Amygdala (tissue), 56 donors: ENCODE measurements around the gene PCDH15.
"Not testable (repeated sequence)": the region's sequence is repeated elsewhere in the genome, so short reads cannot be mapped to it uniquely, and the experiment has no call there.

ENCODE experiments used
- DNase-seq, 56 donors: peaks; one replicate each; lab custom pipeline; 2025; lab: John Stamatoyannopoulos, UW

PCDH15 gene

DNA sequence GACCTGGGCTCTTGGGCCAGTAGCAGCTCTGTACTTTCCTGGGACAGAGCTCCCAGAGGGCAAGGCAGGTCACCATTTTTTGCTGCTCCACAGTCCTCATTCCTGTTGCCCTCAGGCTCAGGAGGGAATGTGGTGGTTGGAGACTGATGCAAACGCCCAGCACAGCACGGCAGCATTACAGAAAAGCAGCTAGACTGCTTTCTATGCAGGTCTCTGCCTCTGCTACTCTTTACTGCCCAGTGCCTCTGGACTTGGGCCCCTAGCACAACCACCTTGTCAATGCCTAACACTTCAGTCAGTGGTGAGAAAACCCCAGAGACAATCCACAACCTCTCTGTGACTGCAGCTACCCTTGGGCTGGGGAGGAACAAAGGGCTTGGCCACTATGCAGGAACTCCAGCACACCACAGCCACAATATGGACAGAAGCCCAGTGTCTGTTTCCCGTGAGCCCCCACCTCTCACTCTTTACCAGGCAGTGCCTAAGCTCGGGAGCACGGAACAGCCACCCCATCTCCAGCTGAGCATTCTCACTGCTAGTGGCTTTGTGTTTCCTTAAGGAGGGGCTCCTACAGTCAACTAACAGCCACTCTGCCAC lies 790.6 kb downstream of the PCDH15 start:
- DNase-seq = no peak

DNA sequence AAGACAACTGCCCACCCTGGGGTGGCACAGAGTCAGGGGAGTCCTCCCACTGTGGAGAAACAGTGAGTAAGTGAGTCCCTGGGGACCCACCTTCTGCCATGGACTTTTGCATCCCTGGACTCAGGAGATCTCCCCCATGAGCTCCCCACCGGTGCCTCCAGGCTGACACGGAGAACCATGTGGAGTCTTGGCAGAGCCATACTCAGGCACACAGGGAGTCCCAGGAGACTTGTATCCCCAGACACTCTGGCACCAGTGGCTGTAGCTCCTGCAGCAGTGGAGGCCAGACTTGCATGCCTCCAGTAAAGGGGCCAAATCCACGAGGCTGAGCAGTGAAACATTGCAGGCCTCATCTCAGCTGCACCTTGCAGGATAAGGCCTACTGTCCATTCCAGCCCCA lies 791.4 kb downstream of the PCDH15 start:
- DNase-seq = no peak

DNA sequence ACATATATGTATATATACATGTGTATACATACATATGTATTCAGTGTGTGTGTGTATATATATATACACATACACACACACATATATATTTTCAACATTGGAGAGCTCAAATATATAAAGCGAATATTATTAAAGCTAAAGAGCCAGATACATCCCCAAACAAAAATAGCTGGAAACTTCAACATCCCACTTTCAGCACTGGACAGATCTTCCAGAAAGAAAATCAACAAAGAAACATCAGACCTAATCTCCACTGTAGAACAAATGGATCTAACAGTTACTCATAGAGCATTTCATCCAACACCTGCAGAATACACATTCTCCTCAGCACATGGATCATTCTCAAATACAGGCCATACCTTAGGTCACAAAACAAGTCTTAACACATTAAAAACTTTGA lies 799.0 kb downstream of the PCDH15 start:
- no peak for DNase-seq

DNA sequence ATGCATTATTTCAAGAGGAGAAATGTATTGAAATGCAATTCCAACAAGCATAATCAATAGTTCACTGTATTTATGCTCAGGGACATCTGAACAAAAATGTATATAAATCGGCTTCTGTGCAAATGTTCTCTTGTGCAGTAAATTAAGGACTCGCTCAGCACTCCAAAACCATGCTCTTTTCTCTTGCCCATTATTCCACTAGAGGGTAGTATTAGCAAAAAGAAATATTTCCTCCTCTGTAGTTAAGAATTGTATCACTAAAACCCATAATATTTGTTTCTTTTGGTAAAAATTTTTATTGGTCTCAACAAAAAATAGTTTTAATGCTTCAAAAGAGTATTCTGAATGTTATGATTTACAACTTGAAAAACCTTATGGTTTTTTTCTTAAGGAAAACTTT lies 803.1 kb downstream of the PCDH15 start:
- DNase-seq = no peak

DNA sequence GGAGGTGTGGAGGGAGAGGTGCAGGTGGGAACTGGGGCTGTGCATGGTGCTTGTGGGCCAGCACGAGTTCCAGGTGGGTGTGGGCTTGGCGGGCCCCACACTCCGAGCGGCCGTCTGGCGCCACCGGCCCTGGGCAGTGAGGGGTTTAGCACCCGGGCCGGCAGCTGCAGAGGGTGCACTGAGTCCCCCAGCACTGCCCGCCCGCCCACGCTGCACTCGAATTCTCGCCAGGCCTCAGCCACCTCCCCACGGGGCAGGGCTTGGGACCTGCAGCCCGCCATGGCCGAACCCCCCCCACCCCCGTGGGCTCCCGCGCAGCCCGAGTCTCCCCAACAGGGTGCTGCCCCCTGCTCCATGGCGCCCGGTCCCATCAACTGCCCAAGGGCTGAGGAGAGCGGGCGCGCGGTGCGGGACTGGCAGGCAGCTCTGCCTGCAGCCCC lies 810.2 kb downstream of the PCDH15 start:
- DNase-seq = no peak

DNA sequence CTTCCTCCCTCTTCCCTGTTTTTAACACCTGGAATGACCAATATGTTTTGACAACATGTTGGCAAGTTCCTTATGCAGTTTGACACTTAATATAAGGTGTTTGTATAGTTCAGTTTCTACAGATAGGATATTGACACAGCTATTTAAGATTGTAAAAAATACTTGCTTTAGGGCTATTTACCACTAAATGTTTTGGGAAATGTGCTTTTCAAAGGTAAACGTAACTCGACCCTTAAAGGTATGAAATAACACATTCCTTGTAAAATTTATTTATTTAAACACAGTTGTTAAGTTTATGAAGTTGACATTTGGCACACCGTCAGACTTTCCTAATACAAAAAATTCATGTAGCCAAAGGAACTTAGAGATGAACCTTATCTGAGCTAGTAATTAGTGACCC lies 817.6 kb downstream of the PCDH15 start:
- no peak for DNase-seq

DNA sequence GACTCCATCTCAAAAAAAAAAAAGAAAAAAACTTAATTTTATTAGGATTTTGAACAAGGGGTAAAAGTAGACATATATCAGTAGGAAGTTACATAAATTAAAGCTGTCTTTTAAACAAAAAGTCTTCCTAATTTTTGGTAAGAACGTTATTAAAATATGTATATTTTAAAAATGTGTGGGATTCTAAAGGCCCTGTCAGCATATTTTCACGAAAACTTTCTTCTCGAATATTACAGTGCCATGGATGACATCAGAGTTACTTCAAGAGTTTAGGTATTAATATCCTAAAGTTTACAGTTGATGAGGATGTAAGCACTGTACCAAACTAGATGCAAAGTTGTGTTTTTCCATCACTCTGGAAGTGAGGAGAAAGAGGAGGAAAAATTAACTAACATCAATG lies 820.8 kb downstream of the PCDH15 start:
- DNase-seq = no peak

DNA sequence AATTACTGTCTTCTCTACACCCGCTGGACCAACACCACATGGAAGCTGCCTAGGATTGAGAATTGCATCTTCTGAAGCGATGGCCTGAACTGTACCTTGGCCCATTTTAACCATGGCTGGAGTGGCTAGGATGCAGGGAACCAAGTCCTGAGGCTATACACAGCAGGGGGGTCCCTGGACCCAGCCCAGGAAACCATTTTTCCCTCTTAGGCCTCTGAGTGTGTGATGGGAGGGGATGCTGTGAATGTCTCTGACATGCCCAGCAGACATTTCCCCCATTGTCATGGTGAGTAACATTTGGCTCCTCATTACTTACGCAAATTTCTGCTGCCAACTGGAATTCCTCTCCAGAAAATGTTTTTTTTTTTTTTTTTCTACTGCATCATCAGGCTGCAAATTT lies 822.7 kb downstream of the PCDH15 start:
- DNase-seq = no peak

DNA sequence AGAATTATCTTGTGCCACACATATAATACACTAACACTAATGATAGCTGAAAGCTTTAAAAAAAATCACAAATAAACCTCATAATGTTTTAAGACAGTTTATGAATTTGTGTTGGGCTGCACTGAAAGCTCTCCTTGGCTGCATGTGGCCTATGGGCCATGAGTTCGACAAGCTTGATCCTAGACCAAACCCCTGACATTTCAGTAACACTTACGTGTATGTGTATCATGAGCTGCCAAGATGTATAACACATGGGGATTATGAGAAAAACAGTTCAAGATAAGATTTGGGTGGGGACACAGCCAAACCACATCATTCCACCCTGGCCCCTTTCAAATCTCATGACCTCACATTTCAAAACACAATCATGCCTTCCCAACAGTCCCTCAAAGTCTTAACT lies 823.8 kb downstream of the PCDH15 start:
- no peak for DNase-seq

DNA sequence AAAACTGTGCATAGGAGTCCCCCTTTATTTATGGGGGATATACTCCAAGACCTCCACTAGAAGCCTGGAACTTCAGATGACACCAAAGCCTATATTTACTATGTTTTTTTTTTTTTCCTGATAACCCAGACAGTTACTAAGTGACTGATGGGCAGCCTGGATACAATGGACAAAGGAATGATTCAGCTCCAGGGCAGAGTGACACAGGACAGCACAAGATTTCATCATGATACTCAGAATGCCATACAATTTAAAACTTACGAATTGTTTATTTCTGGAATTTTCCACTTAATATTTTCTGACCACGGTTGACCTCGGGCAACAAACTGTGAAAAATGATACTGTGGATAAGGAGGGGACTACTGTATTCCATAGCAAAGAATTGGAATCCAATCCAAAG lies 843.6 kb downstream of the PCDH15 start:
- peak in 17 of 56 donors; percentile 1 to 50 (median 13) for DNase-seq

DNA sequence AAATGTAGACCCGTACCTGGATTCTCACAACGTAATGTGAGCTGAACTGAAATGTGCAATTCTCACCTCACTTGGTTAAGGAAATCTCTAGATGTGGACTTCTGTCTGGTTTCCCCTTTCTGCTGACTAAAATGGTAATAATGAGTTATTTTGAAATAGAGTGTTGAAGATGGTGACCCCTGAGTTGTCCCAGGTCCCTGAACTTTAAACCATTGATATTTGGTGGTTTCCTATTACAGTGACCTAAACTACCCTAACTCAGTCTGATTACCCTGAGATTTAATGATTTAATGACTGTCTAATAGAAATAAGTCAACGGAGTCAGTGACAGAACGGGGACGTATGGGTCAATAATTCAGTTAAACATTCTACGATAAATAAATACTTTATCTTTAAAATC lies 845.9 kb downstream of the PCDH15 start:
- no peak for DNase-seq

DNA sequence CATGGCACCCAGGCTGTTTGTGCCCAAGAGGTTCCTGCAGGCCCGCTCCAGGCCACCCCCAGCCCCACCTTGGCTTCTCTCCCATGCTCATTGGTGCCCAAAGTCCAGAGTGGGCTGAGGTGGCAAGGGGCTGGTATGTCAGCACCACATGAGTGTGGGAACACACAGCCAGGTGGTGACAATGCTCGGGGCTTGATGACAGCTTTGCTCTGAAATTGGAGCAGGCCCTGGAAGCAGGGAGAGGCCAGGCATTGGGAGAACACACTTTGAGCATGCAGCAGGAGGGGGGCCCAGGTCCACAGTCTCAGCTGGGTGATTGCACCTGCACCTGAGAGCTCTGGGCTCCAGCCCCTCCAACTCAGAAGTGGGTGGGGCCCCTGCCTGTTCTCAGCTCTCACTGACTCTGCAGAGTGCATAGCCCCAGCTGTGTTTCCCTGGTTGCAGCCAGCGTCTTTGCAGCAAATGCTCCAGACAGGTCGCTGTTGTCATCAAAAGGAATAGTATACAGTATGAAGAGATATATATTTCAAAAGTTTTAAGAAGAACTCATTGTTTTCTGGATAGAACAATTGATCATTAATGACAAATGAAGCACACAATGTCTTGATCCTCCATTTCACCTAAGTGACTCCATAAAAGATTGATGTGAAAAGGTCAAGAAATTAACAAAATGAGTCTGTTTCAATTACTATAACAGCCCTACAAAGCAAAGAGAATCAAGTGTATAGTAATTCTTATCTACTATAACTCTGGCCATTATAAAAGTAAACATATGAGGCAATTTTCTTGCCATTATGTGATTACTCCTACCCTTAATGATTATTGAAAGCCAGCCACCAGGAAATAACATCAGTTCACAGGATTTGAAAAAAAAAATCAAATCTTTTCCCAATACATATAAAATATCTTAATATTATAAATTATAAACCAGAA lies 848.1 kb downstream of the PCDH15 start:
- DNase-seq = peak in 1 of 56 donors; percentile 0

DNA sequence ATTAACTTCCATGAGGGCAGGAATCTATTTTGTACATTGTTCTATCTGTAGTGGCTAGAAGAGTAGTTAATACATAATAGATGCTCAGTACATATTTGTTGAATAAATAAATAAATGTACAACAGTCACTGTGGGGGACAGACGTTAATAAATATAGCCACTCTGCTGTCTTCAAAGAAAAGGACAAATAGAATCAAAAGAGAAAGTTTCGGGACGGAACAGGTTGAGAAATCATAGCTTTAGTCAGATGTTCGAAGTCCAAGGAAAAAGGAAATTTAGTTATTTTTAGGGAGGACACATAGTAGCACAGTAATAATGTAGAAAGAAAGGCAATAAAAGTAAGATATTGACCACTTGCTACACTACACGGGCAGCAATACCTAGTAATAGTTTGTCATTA lies 861.4 kb downstream of the PCDH15 start:
- DNase-seq = no peak

DNA sequence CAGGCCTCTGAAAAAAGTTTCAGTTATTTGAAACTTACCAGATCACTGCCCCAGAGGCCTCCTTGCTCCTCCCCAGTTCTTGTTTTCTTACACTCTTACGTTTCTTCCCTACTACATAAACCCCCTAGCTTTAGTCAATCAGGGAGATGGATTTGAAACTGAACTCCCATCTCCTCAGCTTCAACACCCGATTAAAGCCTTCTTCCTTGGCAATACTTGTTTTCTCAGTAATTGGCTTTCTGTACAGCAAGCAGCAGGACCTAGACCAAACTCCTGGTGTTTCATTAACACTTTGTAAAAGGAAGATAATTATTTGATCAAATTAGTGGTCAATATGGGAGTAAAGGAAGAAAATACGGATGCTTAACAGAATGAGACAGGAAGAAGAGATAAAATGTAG lies 870.4 kb downstream of the PCDH15 start:
- DNase-seq = no peak

DNA sequence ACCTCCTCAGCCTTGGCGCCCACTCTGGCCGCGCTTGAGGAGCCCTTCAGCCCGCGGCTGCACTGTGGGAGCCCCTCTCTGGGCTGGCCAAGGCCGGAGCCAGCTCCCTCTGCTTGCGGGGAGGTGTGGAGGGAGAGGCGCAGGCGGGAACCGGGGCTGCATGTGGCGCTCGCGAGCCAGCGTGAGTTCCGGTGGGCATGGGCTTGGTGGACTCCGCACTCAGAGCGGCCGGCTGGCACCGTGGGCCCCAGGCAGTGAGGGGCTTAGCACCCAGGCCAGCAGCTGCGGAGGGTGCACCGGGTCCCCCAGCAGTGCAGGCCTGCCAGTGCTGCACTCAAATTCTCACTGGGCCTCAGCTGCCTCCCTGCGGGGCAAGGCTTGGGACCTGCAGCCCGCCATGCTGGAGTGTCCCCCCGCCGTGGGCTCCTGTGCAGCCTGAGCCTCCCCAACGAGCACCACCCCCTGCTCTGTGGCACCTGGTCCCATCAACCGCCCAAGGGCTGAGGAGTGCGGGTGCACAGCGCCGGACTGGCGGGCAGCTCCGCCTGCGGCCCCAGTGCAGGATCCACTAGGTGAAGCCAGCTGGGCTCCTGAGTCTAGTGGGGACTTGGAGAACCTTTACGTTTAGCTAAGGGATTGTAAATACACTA lies 876.9 kb downstream of the PCDH15 start:
- DNase-seq = not testable (repeated sequence)

DNA sequence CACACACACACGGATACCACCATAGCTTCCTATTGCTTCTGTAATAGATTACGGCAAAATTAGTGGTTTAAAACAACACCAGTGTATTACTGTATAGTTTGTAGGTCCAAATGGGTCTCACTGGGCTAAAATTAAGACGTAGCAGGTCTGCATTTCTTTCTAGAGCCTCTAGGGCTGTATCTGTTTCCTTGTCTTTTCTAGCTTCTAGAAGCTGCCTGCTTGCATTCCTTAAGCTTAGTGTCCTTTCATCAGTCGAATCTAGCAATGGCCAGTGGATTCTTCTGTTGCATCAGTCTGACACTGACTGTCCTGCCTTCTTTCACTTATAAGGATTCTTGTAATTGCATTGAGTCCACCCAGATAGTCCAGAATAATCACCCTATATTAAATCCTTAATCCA lies 882.3 kb downstream of the PCDH15 start:
- no peak for DNase-seq

DNA sequence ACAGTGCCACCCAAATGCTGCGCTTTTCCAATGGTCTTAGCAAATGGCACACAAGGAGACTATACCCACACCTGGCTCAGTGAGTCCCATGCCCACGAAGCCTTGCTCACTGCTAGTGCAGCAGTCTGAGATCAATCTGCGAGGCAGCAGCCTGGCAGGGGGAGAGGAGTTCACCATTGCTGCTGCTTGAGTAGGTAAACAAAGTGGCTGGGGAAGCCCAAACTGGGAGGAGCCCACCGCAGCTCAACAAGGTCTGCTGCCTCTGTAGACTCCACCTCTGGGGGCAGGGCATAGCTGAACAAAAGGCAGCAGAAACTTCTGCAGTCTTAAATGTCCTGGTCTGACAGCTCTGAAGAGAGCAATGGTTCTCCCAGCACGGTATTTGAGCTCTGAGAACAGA lies 891.2 kb downstream of the PCDH15 start:
- DNase-seq = no peak

DNA sequence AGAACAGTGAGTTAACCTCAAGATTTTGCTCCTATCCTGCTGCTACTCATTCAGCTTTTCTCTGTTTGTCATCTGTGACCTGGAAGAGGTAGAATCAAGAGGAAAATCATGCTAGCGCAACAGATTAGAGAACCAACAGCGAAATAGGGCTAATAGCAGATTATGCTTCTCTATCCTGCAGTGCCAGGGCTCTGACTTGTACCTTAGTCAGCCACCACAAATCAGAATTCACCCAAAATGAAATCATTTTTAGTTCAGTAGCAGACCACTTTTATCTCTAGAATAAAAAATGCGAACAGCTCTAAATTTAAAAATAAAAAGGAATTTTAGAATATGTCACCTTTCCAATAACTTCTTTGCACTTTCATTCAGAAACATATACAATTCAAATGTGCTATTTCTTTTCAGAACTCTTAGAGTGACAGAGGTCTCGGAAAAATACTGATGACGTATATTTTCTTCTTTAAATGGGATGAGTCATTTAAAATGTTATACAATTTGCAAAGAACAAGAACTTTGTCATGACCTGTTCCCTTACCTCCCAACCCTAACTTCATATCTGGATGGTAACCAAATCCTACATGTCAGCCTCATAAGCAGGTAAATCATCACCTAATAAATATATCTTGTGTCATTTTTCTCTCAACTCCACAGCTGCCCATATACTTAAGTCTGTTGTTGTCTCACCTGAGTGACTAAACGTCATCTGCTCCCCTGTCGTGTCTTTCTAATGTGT lies 896.4 kb downstream of the PCDH15 start:
- DNase-seq = no peak

DNA sequence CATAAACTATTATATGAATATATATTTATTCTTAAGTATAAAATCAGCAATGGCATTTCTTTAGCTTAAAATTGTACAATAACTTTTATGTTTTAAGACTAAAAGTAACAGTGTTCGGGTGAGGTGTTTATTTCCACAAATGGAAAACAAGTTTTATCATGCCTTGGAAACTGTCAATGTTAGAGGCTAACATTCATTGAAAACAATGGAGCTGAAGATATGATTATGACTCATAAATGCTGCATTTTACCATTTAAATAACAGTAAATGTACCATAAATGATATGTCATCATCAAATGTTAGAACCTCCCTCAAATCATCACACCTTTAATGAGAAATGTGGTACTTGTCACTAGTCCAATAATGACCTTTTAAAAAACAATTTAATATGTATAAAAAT lies 897.3 kb downstream of the PCDH15 start:
- DNase-seq = no peak

DNA sequence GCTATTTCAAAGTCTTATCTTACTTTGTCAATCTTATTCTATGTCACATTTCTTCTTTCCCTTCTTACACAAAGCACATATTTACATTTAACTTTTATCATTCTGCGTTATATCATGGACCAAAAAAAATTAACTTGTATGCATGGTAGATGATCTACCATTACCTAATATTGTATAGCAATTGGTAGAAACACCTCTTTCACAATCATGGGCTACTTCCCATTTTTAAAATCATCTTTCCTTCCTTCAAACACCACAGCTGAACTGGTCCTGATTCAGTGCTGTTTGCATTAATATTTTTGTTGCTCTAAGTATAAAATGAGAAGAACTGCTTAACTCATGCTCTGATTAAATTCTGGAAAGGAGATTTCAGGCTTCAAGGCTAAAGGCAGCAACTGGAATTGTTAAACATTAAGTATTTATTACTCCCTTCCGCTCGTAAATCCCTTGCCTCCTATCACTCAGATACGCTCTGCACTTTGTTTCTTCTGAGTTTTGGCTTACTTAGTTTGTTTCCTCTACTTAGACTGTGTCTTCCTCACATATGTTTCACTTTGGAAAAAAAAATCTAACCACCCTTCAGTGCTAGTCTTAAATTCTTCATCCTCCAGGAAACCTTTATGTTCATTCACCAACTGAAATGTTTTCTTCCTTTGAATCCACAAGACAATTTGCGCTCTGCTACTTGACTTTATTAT lies 901.4 kb downstream of the PCDH15 start:
- DNase-seq = no peak
